ENCODE data around the gene XRCC5.
"Not testable (repeated sequence)": the region's sequence is repeated elsewhere in the genome, so short reads cannot be mapped to it uniquely, and the experiment has no call there.

The XRCC5 gene

GRCh38 chr2:216108967-216109921 is at the start of gene XRCC5:
TSS of gene XRCC5 (plus strand) at chr2:216109348. CDS start at chr2:216109437, 89 bp downstream.
- peak; percentile 94 for DNase-seq (ENCODE audit: low read depth)

DNA sequence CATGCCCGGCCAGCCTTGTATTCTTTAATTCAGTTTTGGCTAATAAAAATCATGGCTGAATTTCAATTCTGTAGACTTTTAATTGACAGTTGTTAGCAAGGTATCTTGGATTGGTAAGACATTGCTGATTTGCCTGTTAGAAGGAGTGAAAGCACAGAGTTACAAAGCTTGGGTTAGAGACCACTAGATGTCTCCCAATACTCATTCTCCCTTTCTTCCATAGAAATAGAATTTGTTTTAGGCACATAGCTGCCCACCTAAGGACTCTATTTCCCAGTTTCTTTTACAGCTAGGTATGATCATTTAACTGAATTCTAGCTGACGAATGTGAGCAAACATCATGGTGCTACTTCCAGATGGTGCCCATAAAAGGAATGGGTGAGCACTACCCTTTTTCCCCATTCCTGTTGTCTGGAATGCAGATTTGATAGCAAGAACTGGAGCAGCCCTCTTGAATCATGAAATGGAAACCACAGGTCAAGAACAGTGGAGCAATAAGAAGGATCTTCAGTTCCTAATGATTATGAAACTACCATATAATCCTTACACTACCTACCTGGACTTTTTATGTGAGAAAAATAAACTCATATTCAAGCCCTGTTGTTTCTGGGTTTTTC is 45.0 kb upstream of the XRCC5 start:
- no peak for DNase-seq (ENCODE audit: low read depth)

DNA sequence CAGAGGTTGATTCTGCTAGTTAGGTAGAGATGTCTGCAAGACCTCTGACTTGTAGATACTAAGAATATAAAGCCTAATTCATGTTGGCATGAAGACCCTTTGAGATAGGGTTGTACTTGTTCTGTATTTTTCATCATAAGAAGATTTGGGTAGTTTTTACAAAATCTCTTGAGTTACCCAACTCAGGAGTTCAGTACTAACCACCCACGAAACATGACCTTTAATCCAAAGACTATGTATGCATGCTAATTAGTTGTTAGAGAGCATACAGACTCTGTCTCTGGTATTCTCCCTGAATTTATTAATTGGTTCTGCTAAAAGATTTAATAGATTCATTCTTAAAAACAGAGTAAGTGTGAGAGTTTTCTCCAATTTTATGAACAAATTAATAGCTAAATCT is 44.5 kb upstream of the XRCC5 start:
- no peak for DNase-seq (ENCODE audit: low read depth)

DNA sequence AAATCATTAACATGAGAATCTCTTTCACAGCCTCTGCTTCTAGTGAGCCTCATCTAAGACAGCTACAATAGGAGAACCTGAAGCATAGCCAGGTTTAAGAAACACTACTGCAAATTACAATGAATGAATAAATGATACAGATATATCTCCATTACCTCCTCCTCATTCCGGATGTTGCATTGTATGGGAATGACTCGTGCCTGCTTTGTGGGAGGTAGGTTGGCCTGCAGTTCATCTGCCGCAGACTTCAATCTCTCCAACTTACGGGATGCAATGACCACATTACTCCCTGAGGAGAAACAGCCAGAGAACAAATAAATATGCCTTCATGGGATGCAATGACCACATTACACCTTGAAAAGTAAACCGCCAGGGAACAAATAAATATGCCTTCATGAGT is 42.9 kb upstream of the XRCC5 start:
- no peak for DNase-seq (ENCODE audit: low read depth)

DNA sequence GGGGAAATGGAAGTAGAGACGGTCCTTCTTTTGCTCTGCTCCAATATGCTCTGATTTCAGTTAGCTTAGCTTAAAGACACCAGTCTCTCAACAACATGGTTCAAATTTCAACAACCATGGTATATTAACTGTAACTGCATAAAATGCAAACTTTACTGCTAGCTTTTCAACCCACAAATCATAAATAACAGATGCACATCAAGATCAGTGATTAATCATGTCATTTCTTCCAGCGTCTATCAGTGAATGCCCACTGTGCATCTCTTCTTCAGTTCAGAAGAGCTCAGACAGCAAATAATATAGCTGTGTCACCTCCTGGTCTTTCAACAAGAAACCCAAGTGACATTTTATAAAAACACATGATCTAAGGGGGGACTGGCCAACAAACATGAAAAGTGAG is 40.1 kb upstream of the XRCC5 start:
- DNase-seq (ENCODE audit: low read depth), result no peak

GRCh38 chr2:216070195-216070594 is 39.0 kb upstream of the XRCC5 start:
- DNase-seq (ENCODE audit: low read depth), result no peak

DNA sequence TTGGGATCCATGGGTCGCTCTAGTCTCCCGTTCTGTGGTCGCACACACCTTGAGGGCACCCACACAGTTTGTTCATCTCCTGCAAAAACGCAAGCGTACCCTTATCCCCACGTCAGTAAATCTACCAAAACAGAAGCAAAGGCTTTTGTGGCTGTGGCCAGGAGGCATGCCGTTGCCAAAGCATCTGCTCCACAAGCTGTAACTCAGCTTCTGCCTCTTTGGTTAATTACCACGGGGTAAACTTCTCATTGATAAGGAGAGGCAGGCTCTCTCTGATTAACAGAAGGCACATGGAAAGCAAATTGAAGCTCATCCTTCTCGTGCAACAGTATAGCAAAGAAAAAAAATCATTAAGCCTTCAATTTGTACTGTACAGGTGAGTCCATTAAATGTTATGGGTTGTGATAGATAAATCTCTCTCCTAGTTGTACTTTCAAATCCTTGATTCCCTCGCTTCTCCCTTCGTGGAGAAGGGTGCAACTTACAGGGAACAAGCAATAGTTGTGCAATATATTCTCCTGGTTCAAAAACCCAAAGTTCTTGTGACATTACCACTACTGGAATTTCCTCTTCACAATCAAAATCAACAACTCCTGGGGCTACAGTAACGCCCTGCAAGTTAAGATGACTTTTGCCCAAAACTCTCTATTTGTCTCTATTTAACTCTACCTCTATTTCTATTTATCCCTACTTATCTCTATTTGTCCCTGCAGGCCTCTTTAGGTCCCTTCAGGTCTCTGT is 37.9 kb upstream of the XRCC5 start:
- DNase-seq (ENCODE audit: low read depth), result no peak

DNA sequence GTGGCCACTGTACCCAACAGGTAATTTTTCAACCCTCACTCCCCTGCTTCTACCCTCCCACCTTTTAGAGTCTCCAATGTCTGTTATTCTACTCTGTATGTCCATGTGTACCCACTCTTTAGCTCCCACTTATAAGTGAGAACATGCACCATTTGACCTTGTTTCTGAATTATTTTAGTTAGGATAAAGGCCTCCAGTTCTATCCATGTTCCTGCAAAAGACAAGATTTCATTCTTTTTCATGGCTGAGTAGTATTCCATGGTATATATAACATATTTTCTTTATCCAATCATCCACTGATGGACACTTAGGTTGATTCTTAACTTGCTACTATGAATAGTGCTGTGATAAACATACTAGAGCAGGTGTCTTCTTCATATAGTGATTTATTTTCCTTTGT is 36.7 kb upstream of the XRCC5 start:
- DNase-seq (ENCODE audit: low read depth), result no peak

GRCh38 chr2:216073773-216074172 is 35.4 kb upstream of the XRCC5 start:
- no peak for DNase-seq (ENCODE audit: low read depth)

DNA sequence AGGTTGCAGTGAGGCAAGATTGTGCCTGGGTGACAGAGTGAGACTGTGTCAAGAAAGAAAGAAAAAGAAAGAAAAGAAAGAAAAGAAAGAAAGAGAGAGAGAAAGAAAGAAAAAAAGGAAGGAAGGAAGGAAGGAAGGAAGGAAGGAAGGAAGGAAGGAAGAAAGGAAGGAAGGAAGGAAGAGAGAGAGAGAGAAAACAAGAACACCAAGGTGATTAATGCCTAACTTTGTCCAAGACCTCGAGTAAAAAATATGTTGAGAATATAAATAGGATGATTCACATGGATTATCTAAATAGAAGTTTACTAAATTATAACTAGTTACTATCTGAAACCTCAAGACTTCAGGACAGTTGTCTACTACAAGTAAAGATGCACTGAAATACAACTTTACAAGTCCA is 34.8 kb upstream of the XRCC5 start:
- no peak for DNase-seq (ENCODE audit: low read depth)

GRCh38 chr2:216074794-216075193 is 34.4 kb upstream of the XRCC5 start:
- no peak for DNase-seq (ENCODE audit: low read depth)

DNA sequence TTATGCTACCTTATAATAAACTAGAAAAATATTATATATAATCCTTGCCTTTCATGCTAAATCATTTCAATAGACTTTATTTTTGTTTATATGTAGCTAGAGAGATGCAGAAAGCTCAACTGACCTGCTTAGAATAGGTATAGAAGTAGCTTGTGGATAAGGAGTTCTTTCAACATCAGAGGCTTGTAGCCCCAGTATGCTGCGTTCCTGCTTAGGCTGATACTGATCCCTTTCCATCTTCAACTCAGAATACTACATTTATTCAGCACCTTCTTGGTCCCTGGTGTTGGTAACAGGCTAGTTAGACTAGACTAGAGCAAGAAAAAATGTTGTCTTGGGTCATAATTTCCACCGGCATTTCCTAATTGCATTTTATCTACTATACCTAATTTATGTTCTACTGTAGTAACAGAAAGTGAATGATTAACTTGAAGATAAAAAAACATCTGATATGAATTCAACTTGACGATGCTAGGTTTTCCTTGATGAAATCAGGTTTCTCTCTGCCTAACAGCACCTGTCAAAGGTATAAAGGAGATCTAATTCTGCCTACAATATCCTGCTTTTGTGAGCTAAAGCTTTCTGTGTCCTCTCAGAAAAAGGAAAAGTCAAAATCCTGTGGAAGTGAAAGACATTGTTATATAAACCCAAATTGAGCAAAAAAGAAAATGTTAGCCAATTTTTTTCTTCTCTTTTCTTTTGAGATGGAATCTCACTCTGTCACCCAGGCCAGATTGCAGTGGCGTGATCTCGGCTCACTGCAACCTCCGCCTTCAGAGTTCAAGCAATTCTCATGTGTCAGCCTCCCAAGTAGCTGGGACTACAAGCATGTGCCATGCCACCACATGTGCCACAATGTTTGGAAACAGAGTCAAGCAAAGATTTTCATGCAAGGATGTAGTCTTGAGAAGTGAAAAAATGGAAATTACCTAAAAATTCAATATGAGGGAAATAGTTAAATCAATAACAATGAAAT is 33.4 kb upstream of the XRCC5 start:
- no peak for DNase-seq (ENCODE audit: low read depth)

DNA sequence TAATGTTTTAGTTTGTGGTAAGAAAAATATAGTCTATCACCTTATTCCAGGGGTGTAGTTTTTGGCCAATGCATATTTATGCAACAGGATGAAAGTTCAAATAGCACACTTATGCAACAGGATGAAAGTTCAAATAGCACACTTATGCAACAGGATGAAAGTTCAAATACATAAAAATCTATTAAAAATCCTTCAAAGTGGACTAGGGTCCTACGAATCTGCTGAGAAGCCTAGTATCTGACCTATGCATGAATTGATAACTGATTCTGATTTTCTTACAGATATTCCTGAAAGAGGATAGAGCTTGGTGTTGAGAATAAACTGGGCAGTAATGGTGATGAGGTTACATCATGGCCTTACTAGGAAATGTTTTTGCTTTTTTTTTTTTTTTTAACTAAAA is 30.4 kb upstream of the XRCC5 start:
- no peak for DNase-seq (ENCODE audit: low read depth)

- DNase-seq (ENCODE audit: low read depth), result not testable (repeated sequence)
These were observed 29.1 kb upstream of the XRCC5 start for GRCh38 chr2:216080048-216080447.

DNA sequence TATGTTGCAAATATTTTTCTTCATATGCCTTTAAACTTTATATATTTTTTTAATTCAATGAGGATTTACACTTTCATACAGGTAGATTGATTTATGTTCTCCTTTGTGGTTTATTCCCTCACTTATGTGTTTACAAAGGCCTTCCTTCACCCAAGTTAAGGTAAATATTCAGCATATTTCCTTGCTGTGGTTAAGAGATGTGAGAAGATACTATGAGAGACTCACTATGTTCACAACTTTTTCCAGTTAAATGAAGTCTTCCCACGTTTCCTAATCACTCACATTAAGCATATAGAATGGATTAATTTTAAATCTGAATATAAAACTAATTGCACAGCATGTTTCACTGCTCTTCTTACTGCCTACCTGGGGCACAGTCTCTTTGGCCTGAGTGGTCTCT is 28.1 kb upstream of the XRCC5 start:
- no peak for DNase-seq (ENCODE audit: low read depth)

DNA sequence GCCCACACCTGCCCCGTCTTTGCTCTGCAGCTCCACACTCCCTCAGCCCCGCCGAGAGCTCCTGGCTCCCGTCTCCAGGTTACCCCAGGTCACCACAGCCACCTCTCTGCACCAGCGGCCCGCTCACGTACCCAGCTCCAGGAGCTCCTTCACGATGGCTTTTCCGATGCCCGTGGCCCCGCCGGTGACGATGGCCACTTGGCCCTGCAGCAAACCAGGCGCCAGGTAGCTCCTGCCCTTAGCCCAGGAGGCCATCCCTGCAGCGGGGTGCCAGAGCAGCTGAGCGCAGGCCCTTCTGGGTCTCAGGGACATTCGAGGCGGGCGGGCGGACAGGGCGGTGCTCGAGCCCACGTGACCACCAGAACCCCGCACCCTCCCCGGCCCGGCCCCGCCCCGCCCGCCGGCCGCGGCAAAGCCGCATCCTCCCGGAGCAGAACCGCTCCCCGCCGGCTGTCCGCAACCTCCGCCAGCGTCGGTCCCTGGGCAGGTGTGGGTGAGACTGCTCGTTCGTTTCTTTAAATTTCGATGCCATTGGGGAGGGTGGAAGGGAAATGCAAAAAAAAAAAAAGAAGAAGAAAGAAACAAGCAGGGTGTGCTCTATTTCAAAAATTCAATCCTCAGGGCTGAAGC is 27.5 kb upstream of the XRCC5 start, which contains the start of the genes PECR and TMEM169:
Gene PECR (minus strand): TSS at position 323 of the 630 bp plus-strand sequence. CDS start 68 bp downstream, at position 255.
Gene TMEM169 (plus strand): TSS at position 433 of the 630 bp plus-strand sequence. CDS start 14,045 bp downstream, outside the sequence.
- peak; percentile 56 for DNase-seq (ENCODE audit: low read depth)

DNA sequence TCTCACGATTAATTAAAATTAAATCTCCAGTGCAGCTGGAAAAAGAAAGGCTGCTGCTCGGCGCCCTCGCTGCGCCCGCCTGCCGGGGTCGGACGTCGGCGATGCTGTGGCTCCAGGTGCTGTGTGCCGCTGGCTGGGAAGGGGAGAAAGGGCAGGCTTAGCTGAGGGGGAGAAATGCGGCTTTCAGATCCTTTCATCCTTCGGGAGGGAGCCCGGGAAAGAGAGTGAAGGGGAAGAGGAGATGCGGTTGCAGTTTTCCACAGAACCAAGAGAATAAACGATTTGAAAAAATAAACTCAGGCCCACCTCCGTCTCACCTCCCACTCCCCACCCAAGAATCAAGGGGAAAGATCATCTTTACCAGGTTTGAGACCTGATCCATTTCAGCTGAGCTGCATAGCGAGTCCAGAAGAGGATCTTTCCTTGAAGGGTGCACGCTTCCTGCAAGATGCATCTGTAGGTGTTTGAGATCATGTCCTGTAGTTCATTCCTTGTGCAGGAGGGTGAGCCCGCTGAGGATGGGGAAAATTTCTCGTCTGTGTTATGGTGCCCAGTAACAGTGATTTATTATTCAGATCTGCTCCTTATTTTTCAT is 26.9 kb upstream of the XRCC5 start:
- no peak for DNase-seq (ENCODE audit: low read depth)

DNA sequence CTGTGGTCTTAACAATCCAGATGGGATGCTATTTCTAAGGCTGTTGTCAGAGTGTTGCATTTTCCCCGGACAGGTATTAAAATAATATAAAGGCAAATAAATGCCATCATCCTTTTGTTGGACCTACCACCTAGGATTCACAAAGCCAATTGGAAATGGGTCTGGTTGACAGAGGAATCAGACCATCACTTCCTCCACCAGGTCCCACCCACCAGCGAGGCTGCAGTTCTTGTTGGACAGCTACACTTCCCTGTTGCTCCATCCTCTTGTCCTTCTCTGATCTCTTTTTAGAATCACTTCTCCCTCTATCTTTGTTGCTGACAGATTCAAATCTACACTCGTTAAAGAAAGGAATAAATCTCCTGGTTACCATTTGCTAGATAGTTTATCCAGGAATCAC is 26.3 kb upstream of the XRCC5 start:
- DNase-seq (ENCODE audit: low read depth), result no peak

- DNase-seq (ENCODE audit: low read depth), result no peak
These were observed 25.5 kb upstream of the XRCC5 start for GRCh38 chr2:216083464-216084281.
